GM23338 (cell line): Measurements from ENCODE around the gene ECT2. TPM values are rescaled to one million over a fixed set of nuclear protein-coding genes. Genes with fewer than 3 reads are reported as not detected.

Experiments used
- ATAC-seq: fragments of 200-7000 bp; cut with Tn5 transposase; 3 replicates; pipeline ENCODE4 v1.9.1; 2020
- DNase-seq: peaks from one replicate; pipeline ENCODE4 v3.0.0-alpha.2; 2015; ENCODE audit warnings: low spot score
- H2AFZ ChIP-seq: fragments of 200-600 bp; sonication (generic); 2 replicates; pipeline ENCODE4 v1.8.0; 2016; ENCODE audit warnings: antibody characterized with exemption, mild to moderate bottlenecking, moderate library complexity
- H3F3A ChIP-seq: fragments of 200-600 bp; sonication (generic); replicated peaks from 2 replicates; pipeline ENCODE4 v1.8.0; 2017; ENCODE audit warnings: antibody characterized with exemption, mixed run types, low read depth
- H3K27ac ChIP-seq: fragments of 200-600 bp; sonication (generic); 2 replicates; pipeline ENCODE4 v1.6.1; 2016; ENCODE audit warnings: low read depth
- H3K27me3 ChIP-seq: fragments of 200-600 bp; sonication (generic); 2 replicates; pipeline ENCODE4 v1.8.0; 2016; ENCODE audit warnings: mild to moderate bottlenecking, mixed run types, moderate library complexity; ENCODE audit not compliant: insufficient read depth
- H3K36me3 ChIP-seq: fragments of 200-600 bp; sonication (generic); 2 replicates; pipeline ENCODE4 v1.8.0; 2016; ENCODE audit warnings: mild to moderate bottlenecking; ENCODE audit not compliant: insufficient read depth
- H3K4me1 ChIP-seq: fragments of 200-600 bp; sonication (generic); 2 replicates; pipeline ENCODE4 v1.8.0; 2016; ENCODE audit warnings: mild to moderate bottlenecking, moderate library complexity; ENCODE audit not compliant: insufficient read depth
- H3K4me2 ChIP-seq: fragments of 200-600 bp; sonication (generic); 2 replicates; pipeline ENCODE4 v1.7.1; 2017; ENCODE audit warnings: mixed run types
- H3K4me3 ChIP-seq: fragments of 200-600 bp; sonication (generic); 2 replicates; pipeline ENCODE4 v1.6.1; 2016; ENCODE audit warnings: mixed run types
- H3K79me2 ChIP-seq: fragments of 200-600 bp; sonication (generic); replicated peaks from 2 replicates; pipeline ENCODE4 v1.8.0; 2017; ENCODE audit warnings: mild to moderate bottlenecking; ENCODE audit not compliant: insufficient read depth
- H3K9me2 ChIP-seq: fragments of 200-600 bp; sonication (generic); 2 replicates; pipeline ENCODE4 v1.8.0; 2017; ENCODE audit not compliant: insufficient read depth
- H4K20me1 ChIP-seq: fragments of 200-600 bp; sonication (generic); replicated peaks from 2 replicates; pipeline ENCODE4 v1.8.0; 2017; ENCODE audit warnings: mild to moderate bottlenecking; ENCODE audit not compliant: insufficient read depth
- H3K27ac Mint-ChIP-seq: 2 replicates; pipeline ENCODE4 v1.8.0; 2020; ENCODE audit warnings: inconsistent platforms, mild to moderate bottlenecking, moderate library complexity, mixed read lengths
- H3K27me3 Mint-ChIP-seq: 3 replicates; pipeline ENCODE4 v1.8.0; 2022; ENCODE audit warnings: low read depth, mild to moderate bottlenecking, moderate library complexity, mixed read lengths, inconsistent platforms; ENCODE audit not compliant: insufficient read depth, poor library complexity
- H3K36me3 Mint-ChIP-seq: 3 replicates; pipeline ENCODE4 v1.8.0; 2021; ENCODE audit warnings: low read depth, mild to moderate bottlenecking, inconsistent platforms, moderate library complexity, mixed read lengths
- H3K4me1 Mint-ChIP-seq: 3 replicates; pipeline ENCODE4 v1.8.0; 2020; ENCODE audit warnings: mild to moderate bottlenecking, inconsistent platforms, mixed read lengths
- H3K4me3 Mint-ChIP-seq: 3 replicates; pipeline ENCODE4 v1.8.0; 2021; ENCODE audit warnings: moderate library complexity, mild to moderate bottlenecking, inconsistent platforms, mixed read lengths
- H3K9me3 Mint-ChIP-seq: 3 replicates; pipeline ENCODE4 v1.8.0; 2020; ENCODE audit warnings: moderate library complexity, mild to moderate bottlenecking, inconsistent platforms, mixed read lengths
- CREB1 ChIP-seq: fragments of 250-450 bp; sonication (Bioruptor Pico); IDR thresholded peaks from 2 replicates; pipeline ENCODE4 v1.5.0; 2020; ENCODE audit warnings: low read depth, mild to moderate bottlenecking, moderate library complexity
- CTCF ChIP-seq, 2 experiments: fragments of 200-600 bp in 1 of 2; sonication (generic) in 1 of 2; conservative IDR thresholded peaks; 2 replicates each; pipeline versions ENCODE4 v1.5.1 to v1.6.1; 2016 to 2017; ENCODE audit warnings: antibody characterized with exemption in 2 of 2, low read depth in 2 of 2, mild to moderate bottlenecking in 2 of 2, moderate library complexity in 1 of 2
- ETS1 ChIP-seq: IDR thresholded peaks from 2 replicates; pipeline ENCODE4 v1.6.1; 2016; ENCODE audit warnings: antibody characterized with exemption
- EZH2 ChIP-seq: fragments of 200-600 bp; sonication (generic); IDR thresholded peaks from one replicate; pipeline ENCODE4 v1.8.0; 2017; ENCODE audit warnings: antibody characterized with exemption, mild to moderate bottlenecking, low read depth; ENCODE audit not compliant: unreplicated experiment
- EZH2phosphoT487 ChIP-seq: fragments of 200-600 bp; sonication (generic); IDR thresholded peaks from one replicate; pipeline ENCODE4 v1.8.1; 2018; ENCODE audit warnings: antibody characterized with exemption; ENCODE audit not compliant: unreplicated experiment
- JUNB ChIP-seq: IDR thresholded peaks from one replicate; pipeline ENCODE4 v1.6.1; 2016; ENCODE audit warnings: antibody characterized with exemption; ENCODE audit not compliant: unreplicated experiment
- NANOG ChIP-seq: IDR thresholded peaks from 2 replicates; pipeline ENCODE4 v1.6.1; 2016; ENCODE audit warnings: antibody characterized with exemption, borderline replicate concordance
- POLR2AphosphoS5 ChIP-seq: IDR thresholded peaks from 2 replicates; pipeline ENCODE4 v1.6.1; 2016; ENCODE audit warnings: antibody characterized with exemption, low read depth
- REST ChIP-seq: IDR thresholded peaks from one replicate; pipeline ENCODE4 v1.6.1; 2018; ENCODE audit warnings: antibody characterized with exemption; ENCODE audit not compliant: unreplicated experiment
- STAT1 ChIP-seq: IDR thresholded peaks from one replicate; pipeline ENCODE4 v1.6.1; 2016; ENCODE audit warnings: antibody characterized with exemption; ENCODE audit not compliant: unreplicated experiment
- ZNF114 ChIP-seq: fragments of 250-450 bp; sonication (Bioruptor Pico); IDR thresholded peaks from 2 replicates; pipeline ENCODE4 v1.5.0; 2020; ENCODE audit warnings: mild to moderate bottlenecking, moderate library complexity
- ZNF331 ChIP-seq: fragments of 250-450 bp; sonication (Bioruptor Pico); IDR thresholded peaks from 2 replicates; pipeline ENCODE4 v1.5.0; 2020; ENCODE audit warnings: low read depth, mild to moderate bottlenecking, moderate library complexity
- polyA plus RNA-seq: library from polyadenylated mRNA; unstranded; fragments of >200 nt; fragmentation: Nextera tagmentation; extraction: Ambion mirVana; gene quantifications from 2 replicates; pipeline ENCODE4 v1.2.1, GENCODE V29; 2016
- total RNA-seq: library from RNA; depleted of rRNA; stranded (reverse); fragments of >200 nt; shearing (Covaris generic); gene quantifications from 2 replicates; pipeline ENCODE4 v1.2.3, GENCODE V29; 2014

ECT2 gene
- total and polyA plus RNA-seq, 2 experiments from 2014 or later: 102 to 111 TPM

- TF ChIP-seq REST: no peak
- no peak for TF ChIP-seq STAT1
- no peak for TF ChIP-seq EZH2phosphoT487
- TF ChIP-seq POLR2AphosphoS5: no peak
- no peak for TF ChIP-seq JUNB
- TF ChIP-seq ETS1: no peak
- TF ChIP-seq CREB1: no peak
Measured at GRCh38 chr3:172847292-172847691, 96.8 kb downstream of the ECT2 start (continued).

- ATAC-seq: no peak
- Histone ChIP-seq H3K79me2 (no peaks in the 10 kb centered on the region), H3K27me3 (no peaks in the 10 kb centered on the region), H3K4me1 (peaks cover 14% of the 10 kb centered on the region; the same call in 1 of the 2 replicates), H3F3A (no peaks in the 10 kb centered on the region), H2AFZ (no peak overlapping the region), H4K20me1 (no peaks in the 10 kb centered on the region), H3K4me3 (no peak overlapping the region), H3K36me3 (no peaks in the 10 kb centered on the region), H3K27ac (no peak overlapping the region), H3K9me2 (no peaks in the 10 kb centered on the region), H3K4me2 (no peak overlapping the region)
- DNase-seq: no peak
- Mint-ChIP-seq H3K27ac (no peak overlapping the region), H3K36me3 (no peaks in the 10 kb centered on the region), H3K27me3 (no peaks in the 10 kb centered on the region), H3K9me3 (no peaks in the 10 kb centered on the region), H3K4me1 (no peaks in the 10 kb centered on the region), H3K4me3 (no peak overlapping the region)
- no peak for TF ChIP-seq STAT1
- TF ChIP-seq ZNF331 (CRISPR knock-in tag): no peak
- TF ChIP-seq NANOG: no peak
- no peak for TF ChIP-seq EZH2
- TF ChIP-seq CTCF (conservative IDR thresholded peaks at IDR 0.05; ENCODE audit: low read depth in 2 of 2): no peak
- TF ChIP-seq POLR2AphosphoS5: no peak
- TF ChIP-seq CREB1: no peak
- no peak for TF ChIP-seq EZH2phosphoT487
- TF ChIP-seq REST: no peak
- TF ChIP-seq ETS1: no peak
- no peak for TF ChIP-seq ZNF114 (CRISPR knock-in tag)
Measured at GRCh38 chr3:172848910-172849309, 98.4 kb downstream of the ECT2 start.
